ENCODE measurements around the gene LHFPL5.

DNA sequence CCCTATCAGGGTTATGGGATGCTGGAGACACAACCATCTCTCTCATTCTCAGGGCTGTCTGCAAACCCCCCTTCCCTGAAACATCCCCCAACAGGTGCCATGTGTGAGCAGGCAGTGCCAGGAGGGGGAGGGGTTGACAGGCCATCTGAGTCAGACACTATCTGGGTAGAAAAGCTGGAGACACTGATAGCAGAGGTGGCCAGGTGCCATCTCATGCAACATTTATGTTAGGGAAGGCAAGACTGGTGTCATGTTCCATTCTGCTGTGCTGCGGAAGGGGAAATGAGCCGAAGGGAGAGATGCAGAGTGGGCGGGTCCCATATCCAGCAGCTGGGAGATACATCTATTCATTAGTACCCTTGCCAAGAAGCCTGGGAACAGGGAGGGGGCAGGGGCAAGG lies 3.5 kb downstream of the LHFPL5 start:
- TF ChIP-seq, protein P1, sequence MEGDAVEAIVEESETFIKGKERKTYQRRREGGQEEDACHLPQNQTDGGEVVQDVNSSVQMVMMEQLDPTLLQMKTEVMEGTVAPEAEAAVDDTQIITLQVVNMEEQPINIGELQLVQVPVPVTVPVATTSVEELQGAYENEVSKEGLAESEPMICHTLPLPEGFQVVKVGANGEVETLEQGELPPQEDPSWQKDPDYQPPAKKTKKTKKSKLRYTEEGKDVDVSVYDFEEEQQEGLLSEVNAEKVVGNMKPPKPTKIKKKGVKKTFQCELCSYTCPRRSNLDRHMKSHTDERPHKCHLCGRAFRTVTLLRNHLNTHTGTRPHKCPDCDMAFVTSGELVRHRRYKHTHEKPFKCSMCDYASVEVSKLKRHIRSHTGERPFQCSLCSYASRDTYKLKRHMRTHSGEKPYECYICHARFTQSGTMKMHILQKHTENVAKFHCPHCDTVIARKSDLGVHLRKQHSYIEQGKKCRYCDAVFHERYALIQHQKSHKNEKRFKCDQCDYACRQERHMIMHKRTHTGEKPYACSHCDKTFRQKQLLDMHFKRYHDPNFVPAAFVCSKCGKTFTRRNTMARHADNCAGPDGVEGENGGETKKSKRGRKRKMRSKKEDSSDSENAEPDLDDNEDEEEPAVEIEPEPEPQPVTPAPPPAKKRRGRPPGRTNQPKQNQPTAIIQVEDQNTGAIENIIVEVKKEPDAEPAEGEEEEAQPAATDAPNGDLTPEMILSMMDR (IDR thresholded peaks at IDR 0.05; ENCODE audit: insufficient read depth, low read length), result no peak
- TF ChIP-seq POLR2AphosphoS5 (IDR thresholded peaks at IDR 0.05; ENCODE audit: low read depth) (no peak), GABPA (IDR thresholded peaks at IDR 0.05; ENCODE audit: low read depth) (no peak), SPI1 (IDR thresholded peaks at IDR 0.05; ENCODE audit: borderline replicate concordance, low read depth) (no peak)
- TF ChIP-seq, protein P2, sequence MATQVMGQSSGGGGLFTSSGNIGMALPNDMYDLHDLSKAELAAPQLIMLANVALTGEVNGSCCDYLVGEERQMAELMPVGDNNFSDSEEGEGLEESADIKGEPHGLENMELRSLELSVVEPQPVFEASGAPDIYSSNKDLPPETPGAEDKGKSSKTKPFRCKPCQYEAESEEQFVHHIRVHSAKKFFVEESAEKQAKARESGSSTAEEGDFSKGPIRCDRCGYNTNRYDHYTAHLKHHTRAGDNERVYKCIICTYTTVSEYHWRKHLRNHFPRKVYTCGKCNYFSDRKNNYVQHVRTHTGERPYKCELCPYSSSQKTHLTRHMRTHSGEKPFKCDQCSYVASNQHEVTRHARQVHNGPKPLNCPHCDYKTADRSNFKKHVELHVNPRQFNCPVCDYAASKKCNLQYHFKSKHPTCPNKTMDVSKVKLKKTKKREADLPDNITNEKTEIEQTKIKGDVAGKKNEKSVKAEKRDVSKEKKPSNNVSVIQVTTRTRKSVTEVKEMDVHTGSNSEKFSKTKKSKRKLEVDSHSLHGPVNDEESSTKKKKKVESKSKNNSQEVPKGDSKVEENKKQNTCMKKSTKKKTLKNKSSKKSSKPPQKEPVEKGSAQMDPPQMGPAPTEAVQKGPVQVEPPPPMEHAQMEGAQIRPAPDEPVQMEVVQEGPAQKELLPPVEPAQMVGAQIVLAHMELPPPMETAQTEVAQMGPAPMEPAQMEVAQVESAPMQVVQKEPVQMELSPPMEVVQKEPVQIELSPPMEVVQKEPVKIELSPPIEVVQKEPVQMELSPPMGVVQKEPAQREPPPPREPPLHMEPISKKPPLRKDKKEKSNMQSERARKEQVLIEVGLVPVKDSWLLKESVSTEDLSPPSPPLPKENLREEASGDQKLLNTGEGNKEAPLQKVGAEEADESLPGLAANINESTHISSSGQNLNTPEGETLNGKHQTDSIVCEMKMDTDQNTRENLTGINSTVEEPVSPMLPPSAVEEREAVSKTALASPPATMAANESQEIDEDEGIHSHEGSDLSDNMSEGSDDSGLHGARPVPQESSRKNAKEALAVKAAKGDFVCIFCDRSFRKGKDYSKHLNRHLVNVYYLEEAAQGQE (IDR thresholded peaks at IDR 0.05; ENCODE audit: insufficient replicate concordance, low read depth), result no peak

Measured in HL-60 (cell line).